ENCODE measurements around the gene FAM227A. TPM values are rescaled to one million over a fixed set of nuclear protein-coding genes. Genes with fewer than 3 reads are reported as not detected.

The FAM227A gene
- total RNA-seq, 2 donors from 2014 or later = 9.1 to 14.9 TPM

- TF ChIP-seq CTCF (conservative IDR thresholded peaks at IDR 0.05) = no peak
- H3K4me3 Mint-ChIP-seq = no peak overlapping the region
- H3K9ac ChIP-seq (ENCODE audit: extremely low read depth, low read length, poor library complexity, severe bottlenecking) = no peak overlapping the region
- H3K4me3 ChIP-seq (ENCODE audit: low read length) = no peak overlapping the region
- peaks cover 5% of the 10 kb centered on the region for H3K4me1 ChIP-seq (ENCODE audit: control insufficient read depth, insufficient read depth, low read length)
- peaks cover 6% of the 10 kb centered on the region for H3K36me3 ChIP-seq (ENCODE audit: control insufficient read depth, insufficient read depth, low read length)
- H3K27ac Mint-ChIP-seq = no peak overlapping the region
- H3K9me3 ChIP-seq (ENCODE audit: control insufficient read depth, low read length) = no peaks in the 10 kb centered on the region
- WGBS, 2 experiments (ENCODE audit: insufficient coverage in 1 of 2, insufficient read length in 1 of 2) = 95 to 98% methylated on average over 6 to 8 of the region's 8 CpGs
- peaks cover 9% of the 10 kb centered on the region for H3K4me1 Mint-ChIP-seq
- H3K9me3 Mint-ChIP-seq = peaks cover 5% of the 10 kb centered on the region
- no peak overlapping the region for H3K27ac ChIP-seq (ENCODE audit: low read depth, low read length)
- no peak for DNase-seq
- no peaks in the 10 kb centered on the region for H3K27me3 ChIP-seq (ENCODE audit: control insufficient read depth, insufficient read depth, low read length, poor library complexity, severe bottlenecking)
- peaks cover 23% of the 10 kb centered on the region for H3K36me3 Mint-ChIP-seq (ENCODE audit: low read depth)
- H3K27me3 Mint-ChIP-seq (ENCODE audit: insufficient read depth) = no peaks in the 10 kb centered on the region
Observed at GRCh38 chr22:38653741-38654140, 2.5 kb downstream of the FAM227A start.

DNA sequence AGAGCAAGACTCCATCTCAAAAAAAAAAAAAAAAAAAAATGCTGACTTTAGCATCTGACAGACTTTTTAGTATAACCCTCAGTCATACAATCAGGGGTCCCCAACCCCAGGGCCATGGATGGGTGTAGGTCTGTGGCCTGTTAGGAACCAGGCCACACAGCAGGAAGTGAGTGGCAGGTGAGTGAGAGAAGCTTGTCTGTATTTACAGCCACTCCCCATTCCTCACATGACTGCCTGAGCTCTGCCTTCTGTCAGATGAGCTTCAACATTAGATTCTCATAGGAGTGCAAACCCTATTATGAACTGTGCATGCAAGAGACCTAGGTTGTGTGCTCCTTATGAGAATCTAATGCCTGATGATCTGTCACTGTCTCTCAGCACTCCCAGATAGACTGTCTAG, 3.3 kb downstream of the FAM227A start:
- Histone ChIP-seq H3K27me3 (ENCODE audit: control insufficient read depth, insufficient read depth, low read length, poor library complexity, severe bottlenecking) (no peaks in the 10 kb centered on the region), H3K36me3 (ENCODE audit: control insufficient read depth, insufficient read depth, low read length) (peaks cover 8% of the 10 kb centered on the region), H3K4me1 (ENCODE audit: control insufficient read depth, insufficient read depth, low read length) (peaks cover 5% of the 10 kb centered on the region), H3K9ac (ENCODE audit: extremely low read depth, low read length, poor library complexity, severe bottlenecking) (no peak overlapping the region), H3K27ac (ENCODE audit: low read depth, low read length) (no peak overlapping the region), H3K4me3 (ENCODE audit: low read length) (no peak overlapping the region), H3K9me3 (ENCODE audit: control insufficient read depth, low read length) (no peaks in the 10 kb centered on the region)
- Mint-ChIP-seq H3K27ac (no peak overlapping the region), H3K27me3 (ENCODE audit: insufficient read depth) (no peaks in the 10 kb centered on the region), H3K9me3 (peaks cover 5% of the 10 kb centered on the region), H3K4me3 (no peak overlapping the region), H3K36me3 (ENCODE audit: low read depth) (peaks cover 25% of the 10 kb centered on the region), H3K4me1 (peaks cover 9% of the 10 kb centered on the region)
- no peak for DNase-seq
- no peak for TF ChIP-seq CTCF (conservative IDR thresholded peaks at IDR 0.05)

DNA sequence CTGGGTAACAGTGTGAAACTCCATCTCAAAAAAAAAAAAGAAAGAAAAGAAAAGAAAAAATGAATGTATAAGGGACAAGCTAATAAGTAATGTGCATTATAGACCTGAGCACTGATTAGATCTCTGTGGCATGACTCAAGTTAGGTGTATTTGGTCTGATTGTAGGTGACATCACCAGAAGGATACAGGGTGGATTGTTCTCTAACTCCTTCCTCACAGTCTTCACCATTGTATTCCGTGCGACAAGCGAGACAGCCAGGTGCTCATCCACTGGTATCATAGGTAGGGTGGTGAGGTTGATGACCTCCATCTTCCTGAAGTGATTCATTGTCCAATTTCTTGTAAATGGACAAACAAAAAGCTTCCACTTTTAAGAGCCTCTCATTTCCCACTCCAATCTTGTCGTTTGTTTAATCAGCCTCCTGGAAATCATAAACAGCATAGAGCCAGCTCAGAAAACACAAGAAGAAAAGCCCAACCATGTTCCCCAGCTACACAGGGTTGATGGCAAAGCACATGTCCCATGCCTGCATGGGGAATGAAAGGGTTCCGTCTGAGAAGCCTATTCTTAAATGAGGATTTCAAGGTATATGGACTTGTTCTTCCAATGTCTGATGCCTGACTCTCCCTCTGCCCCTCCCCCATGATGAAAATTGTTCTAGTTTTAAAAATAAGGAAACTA, 6.2 kb downstream of the FAM227A start:
- H3K36me3 ChIP-seq (ENCODE audit: control insufficient read depth, insufficient read depth, low read length) = peaks cover 17% of the 10 kb centered on the region
- DNase-seq = no peak

More for the DNA sequence above, 6.2 kb downstream of the FAM227A start:
- Histone ChIP-seq H3K9ac (ENCODE audit: extremely low read depth, low read length, poor library complexity, severe bottlenecking) (no peak overlapping the region), H3K27ac (ENCODE audit: low read depth, low read length) (no peak overlapping the region), H3K9me3 (ENCODE audit: control insufficient read depth, low read length) (no peaks in the 10 kb centered on the region), H3K4me1 (ENCODE audit: control insufficient read depth, insufficient read depth, low read length) (no peaks in the 10 kb centered on the region), H3K4me3 (ENCODE audit: low read length) (no peak overlapping the region), H3K27me3 (ENCODE audit: control insufficient read depth, insufficient read depth, low read length, poor library complexity, severe bottlenecking) (no peaks in the 10 kb centered on the region)
- WGBS, 2 experiments (ENCODE audit: insufficient coverage in 1 of 2, insufficient read length in 1 of 2) = 93 to 100% methylated on average over 1 to 5 of the region's 5 CpGs
- Mint-ChIP-seq H3K9me3 (peaks cover 5% of the 10 kb centered on the region), H3K4me1 (no peaks in the 10 kb centered on the region), H3K36me3 (ENCODE audit: low read depth) (peaks cover 37% of the 10 kb centered on the region), H3K27ac (no peak overlapping the region), H3K4me3 (no peak overlapping the region), H3K27me3 (ENCODE audit: insufficient read depth) (no peaks in the 10 kb centered on the region)
- no peak for TF ChIP-seq CTCF (conservative IDR thresholded peaks at IDR 0.05)
